CD4-positive, CD25-positive, alpha-beta regulatory T cell (primary cell): ENCODE measurements around the gene MLPH. TPM values are rescaled to one million over a fixed set of nuclear protein-coding genes. Genes with fewer than 3 reads are reported as not detected.
"Not testable (repeated sequence)": the region's sequence is repeated elsewhere in the genome, so short reads cannot be mapped to it uniquely, and the experiment has no call there.

Experiments used
- ATAC-seq, 2 donors: fragments of 150-1000 bp; cut with Tn5 transposase; one replicate each; pipeline ENCODE4 v1.10.0; 2021; ENCODE audit warnings: low read depth in 2 of 2, moderate number of reproducible peaks in 2 of 2, moderate library complexity in 1 of 2
- DNase-seq, 3 donors: peaks; one replicate each; pipeline versions ENCODE4 v3.0.0 to v3.0.0-alpha.2; 2012 to 2022; ENCODE audit warnings: mixed read lengths in 1 of 3
- H3K27ac ChIP-seq: one replicate; pipeline ENCODE4 v1.7.0; 2013; ENCODE audit warnings: mild to moderate bottlenecking, low read length; ENCODE audit not compliant: insufficient read depth, poor library complexity, severe bottlenecking
- H3K27me3 ChIP-seq: one replicate; pipeline ENCODE4 v1.7.0; 2013; ENCODE audit warnings: low read length; ENCODE audit not compliant: control insufficient read depth, insufficient read depth
- H3K36me3 ChIP-seq: one replicate; pipeline ENCODE4 v1.7.0; 2013; ENCODE audit warnings: mild to moderate bottlenecking, low read length, moderate library complexity; ENCODE audit not compliant: control insufficient read depth, insufficient read depth
- H3K4me1 ChIP-seq: 2 replicates; pipeline ENCODE4 v1.7.0; 2013; ENCODE audit warnings: mild to moderate bottlenecking, low read length; ENCODE audit not compliant: insufficient read depth, control insufficient read depth, poor library complexity, severe bottlenecking
- H3K4me3 ChIP-seq: one replicate; pipeline ENCODE4 v1.7.0; 2013; ENCODE audit warnings: low read depth, mild to moderate bottlenecking, low read length, moderate library complexity
- H3K9me3 ChIP-seq, 2 experiments: 1 replicate in 1 of 2; 2 replicates in 1 of 2; pipeline ENCODE4 v1.7.0; 2013; ENCODE audit warnings: low read length in 2 of 2, mild to moderate bottlenecking in 1 of 2, moderate library complexity in 1 of 2; ENCODE audit not compliant: control insufficient read depth in 2 of 2
- H3K27ac Mint-ChIP-seq, 3 donors: one replicate each; pipeline ENCODE4 v1.8.0; 2020 to 2022; ENCODE audit warnings: mild to moderate bottlenecking in 3 of 3, mixed read lengths in 3 of 3, moderate library complexity in 2 of 3
- H3K27me3 Mint-ChIP-seq: one replicate; pipeline ENCODE4 v1.8.0; 2022; ENCODE audit warnings: mild to moderate bottlenecking, mixed read lengths
- H3K36me3 Mint-ChIP-seq: one replicate; pipeline ENCODE4 v1.8.0; 2020; ENCODE audit warnings: mixed read lengths
- H3K4me1 Mint-ChIP-seq, 4 donors: one replicate each; pipeline ENCODE4 v1.8.0; 2020 to 2022; ENCODE audit warnings: mixed read lengths in 4 of 4, mild to moderate bottlenecking in 1 of 4
- H3K4me3 Mint-ChIP-seq, 4 donors: one replicate each; pipeline ENCODE4 v1.8.0; 2020 to 2022; ENCODE audit warnings: mild to moderate bottlenecking in 4 of 4, mixed read lengths in 4 of 4, moderate library complexity in 3 of 4
- H3K9me3 Mint-ChIP-seq, 7 donors: one replicate each; pipeline ENCODE4 v1.8.0; 2020 to 2022; ENCODE audit warnings: mixed read lengths in 7 of 7, mild to moderate bottlenecking in 3 of 7, moderate library complexity in 2 of 7
- polyA plus RNA-seq, 4 donors: library from polyadenylated mRNA; unstranded; fragments of 300-500 nt; fragmentation: Illumina TruSeq; gene quantifications; one replicate each; pipeline ENCODE4 v1.2.3, GENCODE V29; 2021
- total RNA-seq: library from RNA; stranded (reverse); gene quantifications from one replicate; pipeline ENCODE4 v1.2.3, GENCODE V29; 2022

The MLPH gene
- total and polyA plus RNA-seq, 5 donors from 2014 or later: 0.47 TPM; not detected in 4

- Histone ChIP-seq H3K4me3 (no peak overlapping the region), H3K9me3 (no peaks in the 10 kb centered on the region), H3K27me3 (peaks cover under 1% of the 10 kb centered on the region), H3K27ac (no peak overlapping the region), H3K4me1 (peaks cover 4% of the 10 kb centered on the region), H3K36me3 (no peaks in the 10 kb centered on the region)
- H3K4me3 Mint-ChIP-seq: no peak overlapping the region
- no peak for DNase-seq
- no peak for ATAC-seq
- H3K27me3 Mint-ChIP-seq: no peaks in the 10 kb centered on the region
- H3K4me1 Mint-ChIP-seq: peaks cover 0 to 14% (median 8%) of the 10 kb centered on the region in 4 donors
- H3K9me3 Mint-ChIP-seq: peaks cover 0 to 2% (median 0%) of the 10 kb centered on the region in 7 donors
- H3K36me3 Mint-ChIP-seq: no peaks in the 10 kb centered on the region
- no peak overlapping the region for H3K27ac Mint-ChIP-seq
Measured at GRCh38 chr2:237592425-237592980, 105.5 kb downstream of the MLPH start.

- Mint-ChIP-seq H3K9me3 (peaks cover 0 to 2% (median 0%) of the 10 kb centered on the region in 7 donors), H3K27ac (no peak overlapping the region)
- H3K9me3 ChIP-seq: no peaks in the 10 kb centered on the region
Measured at GRCh38 chr2:237593036-237593435, 106.0 kb downstream of the MLPH start.

GRCh38 chr2:237593596-237594320 is 106.7 kb downstream of the MLPH start:
- Histone ChIP-seq H3K36me3 (no peaks in the 10 kb centered on the region), H3K27ac (no peak overlapping the region), H3K27me3 (no peaks in the 10 kb centered on the region), H3K4me1 (peaks cover 4% of the 10 kb centered on the region), H3K9me3 (no peaks in the 10 kb centered on the region), H3K4me3 (no peak overlapping the region)
- H3K27ac Mint-ChIP-seq: no peak overlapping the region
- no peak overlapping the region for H3K4me3 Mint-ChIP-seq
- ATAC-seq: no peak
- peaks cover 0 to 14% (median 8%) of the 10 kb centered on the region in 4 donors for H3K4me1 Mint-ChIP-seq
- H3K9me3 Mint-ChIP-seq: peaks cover 0 to 2% (median 0%) of the 10 kb centered on the region in 7 donors
- no peaks in the 10 kb centered on the region for H3K27me3 Mint-ChIP-seq
- H3K36me3 Mint-ChIP-seq: no peaks in the 10 kb centered on the region
- DNase-seq: no peak

More at GRCh38 chr2:237593036-237593435, 106.0 kb downstream of the MLPH start:
- H3K27ac ChIP-seq: no peak overlapping the region
- peaks cover 4% of the 10 kb centered on the region for H3K4me1 ChIP-seq
- ATAC-seq (no peak), DNase-seq (no peak)
- H3K36me3 Mint-ChIP-seq: no peaks in the 10 kb centered on the region
- no peak overlapping the region for H3K4me3 ChIP-seq
- no peaks in the 10 kb centered on the region for H3K27me3 Mint-ChIP-seq
- H3K36me3 ChIP-seq: no peaks in the 10 kb centered on the region
- no peak overlapping the region for H3K4me3 Mint-ChIP-seq
- H3K4me1 Mint-ChIP-seq: peaks cover 0 to 14% (median 8%) of the 10 kb centered on the region in 4 donors
- no peaks in the 10 kb centered on the region for H3K27me3 ChIP-seq

GRCh38 chr2:237594514-237594871 is 107.4 kb downstream of the MLPH start:
- ATAC-seq: no peak
- no peaks in the 10 kb centered on the region for H3K36me3 Mint-ChIP-seq
- H3K27ac Mint-ChIP-seq: peak overlapping the region in 1 of 3 donors; percentile 28
- H3K27me3 Mint-ChIP-seq: no peaks in the 10 kb centered on the region
- H3K4me1 Mint-ChIP-seq: peaks cover 0 to 13% (median 6%) of the 10 kb centered on the region in 4 donors
- Histone ChIP-seq H3K4me1 (peaks cover 4% of the 10 kb centered on the region), H3K9me3 (no peaks in the 10 kb centered on the region), H3K27ac (no peak overlapping the region), H3K27me3 (no peaks in the 10 kb centered on the region), H3K4me3 (no peak overlapping the region), H3K36me3 (no peaks in the 10 kb centered on the region)
- DNase-seq: no peak
- peaks cover 0 to 2% (median 0%) of the 10 kb centered on the region in 7 donors for H3K9me3 Mint-ChIP-seq
- H3K4me3 Mint-ChIP-seq: no peak overlapping the region

GRCh38 chr2:237595829-237596519 is 108.9 kb downstream of the MLPH start:
- DNase-seq, H3K27ac ChIP-seq, ATAC-seq, H3K27me3 Mint-ChIP-seq, H3K36me3 Mint-ChIP-seq, H3K9me3 Mint-ChIP-seq, H3K4me1 ChIP-seq, H3K9me3 ChIP-seq, H3K4me3 Mint-ChIP-seq, H3K4me3 ChIP-seq, H3K36me3 ChIP-seq, H3K27me3 ChIP-seq: not testable (repeated sequence)
- Mint-ChIP-seq H3K27ac (peak overlapping the region in 1 of 3 donors; percentile 42), H3K4me1 (peaks cover 0 to 10% (median 4%) of the 10 kb centered on the region in 4 donors)

GRCh38 chr2:237596520-237597195 is 109.6 kb downstream of the MLPH start:
- Histone ChIP-seq H3K4me3 (no peak overlapping the region), H3K27ac (no peak overlapping the region), H3K9me3 (no peaks in the 10 kb centered on the region), H3K36me3 (no peaks in the 10 kb centered on the region), H3K27me3 (no peaks in the 10 kb centered on the region), H3K4me1 (peaks cover under 1% of the 10 kb centered on the region)
- Mint-ChIP-seq H3K27me3 (no peaks in the 10 kb centered on the region), H3K27ac (peak overlapping the region in 2 of 3 donors; percentile 29 to 42), H3K4me1 (peaks cover 0 to 6% (median under 1%) of the 10 kb centered on the region in 4 donors), H3K9me3 (peaks cover 0 to 2% (median 0%) of the 10 kb centered on the region in 7 donors), H3K4me3 (no peak overlapping the region), H3K36me3 (no peaks in the 10 kb centered on the region)
- no peak for DNase-seq
- no peak for ATAC-seq

- no peaks in the 10 kb centered on the region for H3K4me1 ChIP-seq
- no peak overlapping the region for H3K4me3 ChIP-seq
- peaks cover 0 to 7% (median under 1%) of the 10 kb centered on the region in 4 donors for H3K4me1 Mint-ChIP-seq
- no peak overlapping the region for H3K4me3 Mint-ChIP-seq
- no peak overlapping the region for H3K27ac ChIP-seq
- peaks cover 0 to 2% (median 0%) of the 10 kb centered on the region in 7 donors for H3K9me3 Mint-ChIP-seq
- no peaks in the 10 kb centered on the region for H3K36me3 Mint-ChIP-seq
- ATAC-seq (no peak), DNase-seq (no peak)
- H3K27me3 ChIP-seq: no peaks in the 10 kb centered on the region
- H3K27me3 Mint-ChIP-seq: no peaks in the 10 kb centered on the region
- H3K9me3 ChIP-seq: no peaks in the 10 kb centered on the region
- H3K36me3 ChIP-seq: no peaks in the 10 kb centered on the region
- H3K27ac Mint-ChIP-seq: peak overlapping the region in 1 of 3 donors; percentile 29
Measured at GRCh38 chr2:237597196-237598145, 110.4 kb downstream of the MLPH start.
